SU-DHL-6 (cell line): ENCODE data around the gene KRTAP22-2.

Experiments used
- CTCF ChIP-seq: fragments of 200-600 bp; sonication (generic); IDR thresholded peaks from one replicate; pipeline ENCODE4 v1.5.1; 2017; ENCODE audit warnings: antibody characterized with exemption, mild to moderate bottlenecking, low read length, moderate library complexity; ENCODE audit not compliant: insufficient read depth, poor library complexity, severe bottlenecking
- EZH2phosphoT487 ChIP-seq: fragments of 200-600 bp; sonication (generic), shearing (Covaris generic); conservative IDR thresholded peaks from 2 replicates; pipeline ENCODE4 v1.6.1; 2018; ENCODE audit warnings: mild to moderate bottlenecking, antibody characterized with exemption, low read length, moderate library complexity, mixed read lengths

GRCh38 chr21:30563072-30563471, 27.1 kb downstream of the KRTAP22-2 start:
- TF ChIP-seq CTCF (no peak), EZH2phosphoT487 (no peak)
